GM20431 (cell line): Measurements from ENCODE around the gene CYP2A13.
"Not testable (repeated sequence)": the region's sequence is repeated elsewhere in the genome, so short reads cannot be mapped to it uniquely, and the experiment has no call there.

Source experiments
- in situ Hi-C: fragments of 300-500 bp; cut with MseI, MboI; formaldehyde crosslinking; loops from one replicate; pipeline ENCODE4 v1.15.0; 2020; ENCODE audit warnings: low sequenced_read_pairs; ENCODE audit not compliant: unreplicated experiment

CYP2A13 gene

DNA sequence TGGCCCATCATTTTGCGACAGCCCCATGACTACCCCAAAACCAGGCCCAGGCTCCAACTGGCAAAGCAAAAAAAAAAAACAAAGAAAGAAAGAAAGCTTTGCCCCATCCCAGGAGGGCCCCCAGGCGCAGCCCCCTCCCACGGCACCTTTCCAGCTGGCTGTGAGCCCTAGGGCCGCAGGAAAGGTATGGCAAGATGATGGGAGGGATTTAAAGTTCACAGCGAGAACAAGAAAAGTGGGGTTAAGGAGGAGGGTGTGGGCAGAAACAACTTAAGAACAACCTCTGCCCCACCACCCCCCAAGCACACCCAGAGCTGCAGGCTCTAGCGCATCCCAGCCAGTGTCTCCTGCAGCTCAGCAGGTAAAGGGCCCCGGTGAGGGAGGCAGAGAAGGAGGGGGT is 25.9 kb downstream of the CYP2A13 start, which contains the start of gene CYP2F1:
Gene CYP2F1, plus strand, starts transcription at position 301 of the 400 bp plus-strand sequence. CDS start 1,757 bp downstream, outside the sequence.
- in situ Hi-C loops = no loop called here

DNA sequence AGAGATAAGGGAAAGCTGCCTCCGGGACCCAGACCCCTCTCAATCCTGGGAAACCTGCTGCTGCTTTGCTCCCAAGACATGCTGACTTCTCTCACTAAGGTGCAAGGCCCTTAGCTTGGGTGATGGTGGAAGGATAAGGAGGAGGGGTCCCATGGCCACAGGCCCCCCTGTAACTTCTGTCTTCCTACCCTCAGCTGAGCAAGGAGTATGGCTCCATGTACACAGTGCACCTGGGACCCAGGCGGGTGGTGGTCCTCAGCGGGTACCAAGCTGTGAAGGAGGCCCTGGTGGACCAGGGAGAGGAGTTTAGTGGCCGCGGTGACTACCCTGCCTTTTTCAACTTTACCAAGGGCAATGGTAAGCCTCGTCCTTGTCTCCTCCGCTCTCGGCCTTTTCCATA is 28.0 kb downstream of the CYP2A13 start:
- in situ Hi-C loops = no loop called here

DNA sequence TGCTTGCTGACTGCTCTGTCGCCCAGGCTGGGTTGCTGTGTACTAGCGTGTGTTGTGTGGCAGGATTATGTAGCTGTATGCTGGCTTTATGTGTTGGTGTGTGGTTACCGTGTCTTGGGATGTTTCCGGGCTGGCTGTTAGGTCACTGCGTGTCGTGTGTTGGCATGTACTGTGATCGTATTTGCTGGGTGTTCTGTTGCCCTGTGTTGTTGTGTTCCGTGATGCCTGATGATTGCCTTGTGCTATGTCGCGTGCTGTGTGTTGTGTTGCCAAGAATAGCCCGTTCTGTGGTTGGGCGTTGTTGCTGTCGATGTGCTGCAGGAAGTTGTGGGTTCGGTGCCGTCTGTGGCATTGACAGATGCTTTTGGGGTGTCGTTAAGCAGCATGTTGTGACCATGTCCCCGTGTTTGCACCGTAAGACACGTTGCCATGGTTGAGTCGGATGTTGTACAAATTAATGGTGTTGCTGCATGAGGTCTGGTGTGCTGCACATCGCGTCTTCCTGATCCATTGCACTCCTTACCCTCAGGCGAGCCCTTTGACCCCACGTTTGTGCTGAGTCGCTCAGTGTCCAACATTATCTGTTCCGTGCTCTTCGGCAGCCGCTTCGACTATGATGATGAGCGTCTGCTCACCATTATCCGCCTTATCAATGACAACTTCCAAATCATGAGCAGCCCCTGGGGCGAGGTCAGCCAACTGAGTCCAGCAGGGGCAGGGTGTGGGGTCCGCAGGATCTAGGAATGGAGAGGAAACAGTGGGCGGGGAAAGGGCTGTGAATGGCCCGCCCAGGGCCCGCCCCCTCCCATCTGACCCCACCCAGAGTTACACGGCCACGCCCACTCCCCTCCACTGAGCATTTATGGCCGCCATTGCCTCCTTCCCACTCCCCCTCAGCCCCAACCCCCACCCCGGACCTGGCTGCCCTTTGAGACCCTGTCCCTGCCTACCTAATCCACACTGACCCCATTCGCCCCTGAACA is 33.0 kb downstream of the CYP2A13 start:
- in situ Hi-C loops = not testable (repeated sequence)

DNA sequence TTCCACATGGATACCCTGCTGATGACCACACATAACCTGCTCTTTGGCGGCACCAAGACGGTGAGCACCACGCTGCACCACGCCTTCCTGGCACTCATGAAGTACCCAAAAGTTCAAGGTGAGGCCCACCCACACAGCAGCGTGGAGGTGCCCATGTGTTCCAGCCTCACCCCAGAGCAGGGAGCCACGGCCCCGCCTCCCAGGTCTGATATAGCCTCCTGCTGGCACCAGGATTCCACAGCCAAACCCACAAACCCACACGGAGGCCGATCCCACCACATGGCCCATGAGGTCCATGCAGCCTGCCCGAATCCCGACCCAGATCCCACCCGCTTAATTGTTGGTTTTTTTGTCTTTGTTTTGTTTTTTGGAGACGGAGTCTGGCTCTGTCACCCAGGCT is 34.6 kb downstream of the CYP2A13 start:
- in situ Hi-C loops = not testable (repeated sequence)

DNA sequence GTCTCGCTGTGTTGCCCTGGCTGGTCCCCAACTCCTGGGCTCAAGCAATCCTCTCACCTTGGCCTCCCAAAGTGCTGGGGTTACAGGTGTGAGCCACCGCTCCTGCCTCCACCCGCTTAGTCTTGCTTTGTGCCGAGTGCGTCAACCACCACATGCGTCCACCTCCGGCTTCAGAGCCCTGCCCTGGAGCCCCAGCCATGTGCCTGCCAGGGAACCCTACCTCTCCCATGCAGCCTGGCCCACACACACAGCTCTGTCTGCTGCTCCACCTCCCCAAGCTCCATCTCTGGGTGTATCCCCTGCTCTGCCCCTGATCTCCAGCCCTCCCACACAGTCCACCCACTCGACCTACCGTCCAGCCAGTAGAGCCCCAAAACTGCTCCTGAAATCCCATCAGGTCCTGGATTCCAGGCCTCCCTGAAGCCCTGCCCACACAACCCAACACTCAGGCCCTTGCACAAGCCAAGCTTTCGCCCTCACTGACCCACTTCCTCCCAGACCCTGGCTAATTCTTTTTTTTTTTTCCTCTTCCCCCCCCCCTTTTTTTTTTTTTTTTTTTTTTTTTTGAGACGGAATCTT is 35.6 kb downstream of the CYP2A13 start:
- in situ Hi-C loops = no loop called here

DNA sequence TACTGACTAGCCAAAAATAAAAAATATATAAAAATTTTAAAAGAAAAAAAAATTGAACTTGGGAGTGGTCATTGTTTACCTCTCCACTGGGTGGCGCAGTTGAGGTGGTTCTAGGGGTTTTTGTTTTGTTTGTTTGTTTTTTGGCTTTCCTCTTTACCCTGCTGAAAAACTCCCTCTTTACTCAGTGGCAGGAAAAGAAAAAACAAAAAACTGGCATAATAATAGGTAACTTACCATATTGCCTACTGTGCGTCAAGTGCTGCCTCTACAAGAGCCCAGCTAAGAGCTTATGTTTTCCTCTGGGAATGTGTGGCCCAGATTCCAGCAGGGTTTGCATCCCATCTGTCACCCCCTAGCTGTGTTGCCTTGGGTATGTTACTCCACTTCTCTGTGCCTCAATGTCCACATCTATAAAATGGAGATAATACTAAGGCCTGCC is 38.5 kb downstream of the CYP2A13 start:
- in situ Hi-C loops = not testable (repeated sequence)

DNA sequence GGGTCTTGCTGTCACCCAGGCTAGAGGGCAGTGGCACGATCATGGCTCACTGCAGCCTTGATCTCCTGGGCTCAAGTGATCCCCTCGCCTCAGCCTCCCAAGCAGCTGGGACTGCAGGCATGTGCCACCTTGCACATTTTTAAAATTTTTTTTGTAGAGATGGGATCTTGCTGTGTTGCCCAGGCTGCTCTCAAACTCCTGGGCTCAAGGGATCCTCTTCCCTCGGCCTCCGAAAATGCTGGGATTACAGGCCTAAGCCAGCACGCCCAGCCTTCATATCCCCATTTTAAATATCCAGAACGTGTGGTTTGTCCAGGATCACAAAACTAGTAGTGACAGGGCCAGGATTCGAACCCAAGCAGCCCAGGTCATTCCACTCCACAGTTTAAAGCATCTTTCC is 39.1 kb downstream of the CYP2A13 start:
- in situ Hi-C loops = not testable (repeated sequence)

DNA sequence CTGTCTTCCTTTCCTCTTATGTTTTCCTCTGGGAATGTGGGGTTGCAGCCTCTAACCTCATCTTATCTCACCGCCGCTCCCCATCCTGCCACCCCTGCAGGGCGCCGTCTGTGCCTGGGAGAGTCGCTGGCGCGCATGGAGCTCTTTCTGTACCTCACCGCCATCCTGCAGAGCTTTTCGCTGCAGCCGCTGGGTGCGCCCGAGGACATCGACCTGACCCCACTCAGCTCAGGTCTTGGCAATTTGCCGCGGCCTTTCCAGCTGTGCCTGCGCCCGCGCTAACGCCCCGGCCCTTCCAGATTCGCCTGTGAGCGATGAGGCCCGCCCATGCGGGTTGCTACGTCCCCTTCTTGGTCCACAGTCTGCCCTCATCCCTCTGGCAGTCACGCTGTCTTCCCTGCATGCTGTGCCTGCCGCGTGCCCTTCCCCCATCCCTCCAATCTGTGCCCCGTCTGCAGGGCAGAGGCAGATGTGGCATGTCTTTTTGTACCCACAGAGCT is 39.6 kb downstream of the CYP2A13 start:
- in situ Hi-C loops = not testable (repeated sequence)

DNA sequence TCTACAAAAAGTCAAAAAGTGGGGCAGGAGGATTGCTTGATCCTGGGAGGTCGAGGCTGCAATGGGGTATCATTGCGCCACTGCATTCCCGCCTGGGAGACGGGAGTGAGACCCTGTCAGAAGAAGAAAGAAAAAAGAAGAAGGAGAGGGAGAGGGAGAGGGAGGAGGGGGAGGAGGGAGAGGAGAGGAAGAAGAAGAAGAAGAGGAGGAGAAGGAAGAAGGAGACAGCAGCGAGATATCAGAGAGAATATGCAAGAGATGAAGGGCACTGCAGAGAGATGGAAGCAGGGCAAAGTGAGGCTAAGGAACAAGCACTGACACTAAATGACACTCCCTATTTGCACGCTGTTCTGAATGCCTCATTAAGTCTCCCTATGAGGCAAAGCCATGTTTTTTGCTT is 40.4 kb downstream of the CYP2A13 start:
- in situ Hi-C loops = no loop called here

DNA sequence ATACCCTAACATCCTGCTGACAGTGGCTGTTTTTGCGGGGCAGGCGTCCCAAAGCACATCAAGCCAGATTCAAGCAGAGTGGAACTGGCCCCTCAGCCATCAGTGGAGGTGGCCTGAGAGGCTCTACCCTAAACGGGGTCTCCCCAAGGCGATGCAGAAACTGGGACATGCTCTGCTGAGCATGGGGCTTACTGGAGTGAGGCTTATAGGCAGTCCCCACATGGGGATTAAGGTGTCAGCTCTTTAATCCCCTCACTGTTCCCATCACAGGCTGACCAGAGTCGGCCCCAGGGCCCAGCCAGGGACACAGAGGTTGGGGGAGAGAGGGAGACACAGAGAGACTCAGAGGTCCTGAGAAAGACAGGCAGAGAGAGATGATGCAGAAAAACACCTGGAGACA is 42.9 kb downstream of the CYP2A13 start:
- in situ Hi-C loops = no loop called here

DNA sequence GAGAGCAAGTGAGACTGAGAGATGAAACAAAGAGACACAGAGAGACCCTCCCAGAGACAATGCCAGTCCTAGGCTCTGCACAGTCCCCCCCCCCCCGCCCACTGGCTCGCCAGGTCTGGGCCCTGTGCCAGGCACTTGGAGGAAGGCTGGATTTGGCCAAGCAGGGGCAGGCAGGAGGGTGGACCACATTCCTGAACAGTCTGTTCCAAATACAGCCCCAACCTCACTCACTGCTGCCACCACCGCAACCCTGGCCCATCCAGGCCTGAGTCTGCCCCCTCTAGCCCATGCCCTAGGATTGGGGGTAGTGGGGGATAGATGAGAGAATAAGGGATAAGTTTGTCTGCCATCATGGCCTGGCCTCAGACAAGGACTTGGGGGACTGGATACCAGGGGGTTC is 45.0 kb downstream of the CYP2A13 start:
- in situ Hi-C loops = no loop called here

DNA sequence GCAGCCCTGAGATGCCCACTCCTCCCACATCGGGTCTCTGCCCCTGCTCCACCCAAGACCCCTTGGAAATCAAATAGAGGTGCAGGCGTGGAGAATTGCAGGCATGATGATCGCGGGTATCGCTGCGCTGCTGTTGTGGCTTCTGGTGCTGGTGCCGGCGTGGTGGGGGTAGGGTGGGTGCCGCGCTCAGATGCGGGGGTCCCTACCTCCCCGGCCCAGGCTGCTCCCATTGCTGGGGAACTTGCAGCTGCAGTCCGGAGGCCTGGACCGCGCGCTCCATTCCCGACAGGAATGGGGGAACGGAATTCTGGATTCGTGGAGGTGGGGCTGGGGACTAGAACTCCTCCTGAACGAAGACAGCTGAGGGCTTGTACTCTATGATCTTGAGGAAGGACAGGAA is 46.4 kb downstream of the CYP2A13 start:
- in situ Hi-C loops = no loop called here

DNA sequence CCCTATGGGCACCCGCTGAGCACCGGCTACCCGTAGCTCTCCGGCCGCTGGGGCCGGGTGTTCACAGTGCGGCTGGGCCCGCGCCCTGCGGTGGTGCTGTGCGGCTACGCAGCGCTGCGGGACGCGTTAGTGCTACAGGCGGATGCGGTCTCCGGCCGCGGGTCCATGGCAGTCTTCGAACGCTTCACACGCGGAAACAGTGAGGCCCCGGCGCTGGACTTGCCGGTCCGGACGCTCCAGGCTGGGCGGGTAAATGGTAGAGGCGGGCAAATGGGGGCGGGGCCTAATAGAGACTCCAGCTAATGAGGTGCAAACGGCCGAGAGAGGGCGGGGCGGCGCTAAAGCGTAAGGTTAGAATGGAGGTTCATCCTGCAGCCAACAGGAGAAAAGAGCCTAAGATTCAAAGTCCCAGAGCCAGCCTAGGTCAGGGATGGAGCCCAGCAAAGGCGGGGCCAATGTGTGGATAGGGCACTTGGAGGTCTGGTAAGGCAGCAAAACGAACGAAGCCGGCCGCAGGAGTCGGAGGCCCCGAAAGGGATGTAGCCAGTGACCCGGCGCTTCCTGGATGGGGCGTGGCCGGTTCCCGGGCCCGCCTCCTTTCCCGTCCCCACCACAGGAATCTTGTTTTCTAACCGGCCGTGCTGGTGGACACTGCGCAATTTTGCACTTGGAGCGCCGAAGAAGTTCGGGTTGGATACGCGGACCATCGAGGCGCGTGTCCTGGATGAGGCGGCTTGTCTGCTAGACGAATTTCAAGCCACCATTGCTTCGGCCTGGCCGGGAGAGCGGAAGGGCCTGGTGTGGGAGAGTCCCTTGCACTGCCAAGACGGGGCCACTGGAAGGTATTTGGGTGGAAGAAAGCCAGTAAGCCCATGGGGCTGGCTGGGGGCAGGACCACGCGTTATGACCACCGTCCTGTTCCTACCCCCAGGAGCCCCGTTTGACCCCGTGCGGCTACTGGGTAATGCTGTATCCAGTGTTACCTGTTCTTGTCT is 47.4 kb downstream of the CYP2A13 start:
- in situ Hi-C loops = not testable (repeated sequence)

DNA sequence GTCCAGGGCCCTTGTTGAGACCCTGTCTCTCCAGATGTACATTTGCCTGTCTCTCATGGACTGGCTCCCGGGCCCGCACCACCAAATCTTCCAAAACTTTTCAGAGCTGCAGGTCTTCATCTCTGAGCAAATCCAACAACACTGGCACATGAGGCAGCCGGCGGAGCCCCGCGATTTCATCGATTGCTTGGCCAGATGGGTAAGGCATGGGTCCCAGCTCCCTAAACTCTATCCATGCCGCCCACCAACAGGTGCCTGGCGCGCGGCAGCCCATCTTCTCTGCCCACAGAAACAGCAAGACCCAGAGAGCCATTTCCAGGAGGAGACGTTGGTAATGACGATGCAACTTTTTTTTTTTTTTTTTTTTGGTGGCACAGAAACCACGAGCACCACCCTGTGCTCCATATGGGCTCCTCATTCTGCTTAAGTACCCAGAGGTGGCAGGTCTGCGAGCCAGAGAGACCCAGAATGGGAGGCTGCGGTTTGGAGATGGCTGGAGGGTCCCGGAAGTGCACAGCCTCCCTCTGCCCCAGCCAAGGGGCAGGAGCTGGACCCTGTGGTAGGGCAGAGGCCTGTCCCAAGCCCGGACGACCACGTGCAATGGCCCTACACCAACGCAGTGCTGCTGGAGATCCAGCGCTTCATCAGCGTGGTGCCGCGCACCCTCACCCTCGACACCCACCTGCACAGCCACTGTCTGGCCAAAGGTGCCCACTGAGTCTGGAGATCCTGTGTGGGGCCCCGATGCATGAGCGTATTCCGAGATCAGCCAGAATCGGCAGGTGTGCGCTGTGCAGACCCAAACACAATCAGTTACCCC is 48.6 kb downstream of the CYP2A13 start:
- in situ Hi-C loops = no loop called here

DNA sequence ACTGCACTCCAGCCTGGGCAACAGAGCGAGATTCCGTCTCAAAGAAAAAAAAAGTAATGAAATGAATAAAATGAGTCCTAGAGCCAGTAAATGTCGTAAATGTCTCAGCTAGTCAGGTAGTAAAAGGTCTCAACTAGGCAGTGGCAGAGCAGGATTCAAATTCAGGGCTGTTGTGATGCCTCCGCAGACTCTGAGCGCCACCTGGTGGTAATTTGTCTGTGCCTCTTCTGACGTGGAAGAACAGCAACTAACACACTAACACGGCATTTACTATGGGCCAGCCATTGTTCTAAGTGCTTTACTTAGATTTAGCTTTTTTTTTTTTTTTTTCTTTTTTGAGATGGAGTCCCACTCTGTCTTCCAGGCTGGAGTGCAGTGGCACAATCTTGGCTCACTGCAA is 56.2 kb downstream of the CYP2A13 start:
- in situ Hi-C loops = no loop called here
